GM21529 (cell line): ENCODE results near the gene SND1.
A peak's percentile ranks its signal among the peaks of the same experiment; 100 is the strongest.

Experiments used
- ATAC-seq: cut with Tn5 transposase; IDR thresholded peaks from one replicate; pipeline ENCODE4 v1.9.1; 2021; ENCODE audit not compliant: unreplicated experiment

Gene SND1

DNA sequence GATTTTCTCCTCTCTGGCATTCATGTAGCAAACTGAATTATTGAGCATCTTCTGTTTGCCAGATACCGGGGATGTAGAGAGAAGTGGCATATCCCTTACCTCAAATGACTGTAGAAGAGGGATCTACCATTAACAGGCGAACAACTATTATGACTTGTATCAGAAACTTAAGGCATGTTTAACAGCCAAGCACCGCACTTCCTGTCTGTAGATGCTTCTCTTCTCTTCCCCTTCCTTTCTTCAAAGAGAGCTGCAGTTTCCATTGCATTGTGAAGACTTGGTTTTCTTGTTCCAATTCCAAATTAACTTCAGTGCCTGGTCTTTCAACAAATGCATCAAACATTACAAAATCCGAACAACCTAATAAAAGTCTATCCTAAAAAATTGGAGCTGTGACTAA, 330.0 kb downstream of the SND1 start:
- no peak for ATAC-seq

DNA sequence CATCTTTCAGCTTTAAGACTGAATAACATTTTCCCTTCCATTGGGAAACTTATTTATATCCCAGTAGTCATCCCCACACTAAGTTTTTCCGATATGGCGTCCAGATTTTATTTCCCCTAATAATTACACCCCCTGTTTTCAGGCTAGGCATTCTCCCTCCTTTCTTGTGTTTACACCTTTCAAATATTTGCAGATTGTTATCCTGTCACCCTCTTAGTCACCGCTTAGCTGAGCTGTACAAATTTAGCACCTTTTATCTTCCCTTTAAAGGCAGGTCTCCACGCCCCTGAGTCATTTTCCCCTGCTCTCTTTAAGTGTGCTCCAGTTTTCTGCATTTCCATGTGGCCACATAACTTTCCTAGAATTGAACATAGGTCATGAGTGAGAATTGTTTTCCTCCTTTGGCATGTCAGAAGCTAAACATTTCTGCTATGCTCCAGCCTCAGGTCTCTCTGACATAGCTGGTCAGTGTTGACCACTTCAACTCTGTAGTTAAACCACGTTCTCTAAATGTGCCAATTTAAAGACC, 331.9 kb downstream of the SND1 start:
- ATAC-seq, result no peak

DNA sequence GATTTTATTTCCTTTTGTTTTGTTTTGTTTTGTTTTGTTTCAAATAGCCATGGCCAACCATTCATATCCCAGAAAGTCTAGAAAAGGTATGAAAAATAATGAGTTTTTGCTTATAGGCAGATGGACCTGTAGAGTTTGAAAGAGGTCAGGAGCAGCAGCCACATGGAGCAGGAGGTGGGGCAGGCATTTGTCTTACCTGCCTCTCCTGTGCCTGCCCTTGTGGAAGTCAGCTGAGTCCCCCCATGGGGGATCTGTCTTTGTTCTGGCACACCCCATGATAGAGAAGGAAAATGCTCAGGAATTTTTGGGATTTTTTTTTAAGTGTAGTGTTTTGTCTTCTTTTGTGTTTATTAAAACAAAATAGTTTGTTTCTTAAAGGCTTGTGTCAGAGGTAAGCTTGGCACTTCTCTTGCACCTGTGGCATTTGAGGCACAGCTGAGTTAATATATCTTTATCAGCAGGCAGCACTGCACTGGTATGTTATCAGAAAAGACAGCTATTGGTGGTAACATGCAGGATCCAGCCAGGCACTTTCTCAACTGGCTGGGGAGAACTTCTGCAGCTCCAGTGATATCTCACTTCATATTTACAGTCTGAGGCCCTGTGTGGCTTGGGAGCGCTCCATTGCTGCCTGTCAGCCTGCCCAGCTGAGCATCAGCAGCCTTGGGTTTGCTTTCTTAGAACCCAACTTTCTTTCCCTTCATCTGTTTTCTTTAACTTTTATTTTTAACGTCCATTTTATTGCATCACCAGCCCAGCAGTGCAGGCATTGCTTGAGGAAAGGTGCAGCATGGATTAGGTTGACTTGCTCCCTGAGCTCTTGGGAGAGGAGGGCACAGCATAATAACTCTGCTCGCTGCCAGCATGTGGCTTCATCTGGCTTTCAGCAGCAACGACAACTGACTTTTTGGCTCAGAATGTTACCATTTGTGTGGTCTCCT, 334.9 kb downstream of the SND1 start:
- ATAC-seq, result no peak

DNA sequence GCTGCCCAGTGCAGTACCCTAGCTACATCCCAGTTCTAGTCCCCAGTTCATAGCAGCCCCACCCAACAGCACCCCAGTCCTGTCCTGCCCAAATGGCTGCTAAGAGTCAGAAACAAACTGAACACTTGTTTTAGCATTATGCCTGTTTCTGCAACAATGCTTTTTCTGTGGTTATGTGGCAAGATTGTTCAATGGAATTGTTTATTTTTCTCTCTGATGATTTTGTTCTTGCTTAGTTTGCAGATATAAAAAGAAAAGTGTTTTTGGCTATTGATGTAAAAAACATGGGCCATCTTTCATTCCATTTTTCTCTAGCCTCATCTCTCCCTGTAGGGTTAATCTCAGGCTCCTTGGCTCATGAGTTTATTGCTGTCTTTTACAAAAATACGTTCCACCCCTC, 336.8 kb downstream of the SND1 start:
- no peak for ATAC-seq

DNA sequence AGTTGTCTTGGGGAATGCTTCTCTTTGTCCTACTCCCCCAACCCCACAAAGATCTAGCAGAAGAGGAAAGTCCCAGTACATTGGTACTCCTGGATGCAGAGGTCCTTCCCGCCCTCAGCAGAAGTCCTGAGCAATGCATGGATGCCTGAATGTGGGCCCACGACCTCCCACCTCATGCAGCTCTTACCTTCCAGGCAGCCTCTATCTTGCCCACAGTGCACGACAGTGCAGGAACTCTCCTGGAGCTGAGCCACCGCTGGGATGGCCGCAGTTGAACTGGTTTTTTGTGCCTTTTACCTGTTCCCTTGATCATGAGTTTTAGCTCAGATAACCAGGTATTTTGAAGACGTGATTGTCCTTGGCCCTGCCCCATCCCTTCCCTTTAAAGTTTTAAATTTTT, 341.3 kb downstream of the SND1 start:
- ATAC-seq, result no peak

DNA sequence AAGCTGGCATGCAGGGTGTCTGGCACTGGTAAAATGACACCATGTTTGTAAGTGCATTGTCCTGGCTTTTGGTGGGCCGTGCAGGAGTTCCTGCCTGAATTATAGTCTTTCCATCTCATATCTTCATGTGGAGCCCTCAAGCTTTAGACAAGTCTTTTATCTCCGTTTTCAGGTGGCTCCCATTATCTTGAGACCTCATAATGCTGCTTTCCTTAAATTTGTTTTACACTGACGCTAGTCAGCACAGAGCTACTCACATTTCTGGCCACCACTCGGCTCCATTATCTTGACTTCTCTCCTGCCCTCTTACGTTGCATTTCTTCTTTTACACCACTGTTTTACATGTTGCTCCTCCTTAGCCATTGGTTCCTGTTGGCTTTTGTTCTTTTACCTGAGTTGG, 342.0 kb downstream of the SND1 start:
- no peak for ATAC-seq

DNA sequence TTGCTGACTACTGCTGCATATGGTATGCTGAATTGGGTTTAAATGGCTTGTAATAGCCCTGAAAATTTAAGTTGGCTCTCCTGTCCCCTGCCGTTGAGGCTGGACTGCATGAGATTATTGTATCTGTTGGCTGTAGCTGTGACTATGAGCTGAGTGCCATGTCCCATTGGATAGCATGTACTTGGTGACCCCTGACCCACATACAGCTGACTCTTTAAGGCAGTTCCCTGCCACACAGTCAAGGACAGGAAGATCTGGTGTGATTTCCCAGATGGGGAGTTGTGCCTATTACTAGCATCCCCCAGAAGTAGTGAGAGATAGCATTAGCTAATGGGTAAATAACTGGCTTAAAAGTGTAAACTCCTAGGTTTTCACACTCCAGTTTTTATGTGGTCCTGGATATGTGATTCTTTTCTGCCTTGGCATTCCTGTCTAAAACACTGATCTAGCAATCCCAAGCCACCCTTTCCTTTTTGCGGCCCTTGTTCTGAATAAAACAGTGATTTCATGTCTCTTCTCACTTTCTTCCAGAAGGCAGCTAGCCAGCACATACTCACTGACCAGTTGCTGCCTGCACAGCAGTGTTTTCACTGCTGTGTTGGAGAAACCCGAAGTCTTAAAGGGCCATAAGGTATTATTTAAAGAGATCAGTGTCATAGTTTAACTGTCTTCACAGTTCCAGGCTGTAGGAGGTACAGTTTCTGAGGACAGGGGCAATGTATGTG, 343.3 kb downstream of the SND1 start:
- no peak for ATAC-seq

DNA sequence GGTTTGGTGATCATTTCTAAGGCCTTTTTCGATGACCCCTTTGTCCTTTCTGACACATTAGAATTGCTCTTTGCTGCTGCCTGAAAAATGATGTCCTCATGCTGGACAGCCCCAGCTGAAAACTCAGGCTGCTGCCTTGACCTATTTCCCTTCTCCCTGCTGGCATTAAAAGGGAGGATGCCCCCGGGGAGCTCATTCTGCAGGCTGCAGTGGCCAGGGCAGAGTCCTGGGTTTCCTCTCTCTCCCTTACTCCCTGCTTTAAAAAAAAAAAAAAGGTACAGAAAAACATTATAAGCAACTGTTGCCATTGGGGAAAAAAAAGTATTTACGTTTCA, 343.9 kb downstream of the SND1 start:
- no peak for ATAC-seq

DNA sequence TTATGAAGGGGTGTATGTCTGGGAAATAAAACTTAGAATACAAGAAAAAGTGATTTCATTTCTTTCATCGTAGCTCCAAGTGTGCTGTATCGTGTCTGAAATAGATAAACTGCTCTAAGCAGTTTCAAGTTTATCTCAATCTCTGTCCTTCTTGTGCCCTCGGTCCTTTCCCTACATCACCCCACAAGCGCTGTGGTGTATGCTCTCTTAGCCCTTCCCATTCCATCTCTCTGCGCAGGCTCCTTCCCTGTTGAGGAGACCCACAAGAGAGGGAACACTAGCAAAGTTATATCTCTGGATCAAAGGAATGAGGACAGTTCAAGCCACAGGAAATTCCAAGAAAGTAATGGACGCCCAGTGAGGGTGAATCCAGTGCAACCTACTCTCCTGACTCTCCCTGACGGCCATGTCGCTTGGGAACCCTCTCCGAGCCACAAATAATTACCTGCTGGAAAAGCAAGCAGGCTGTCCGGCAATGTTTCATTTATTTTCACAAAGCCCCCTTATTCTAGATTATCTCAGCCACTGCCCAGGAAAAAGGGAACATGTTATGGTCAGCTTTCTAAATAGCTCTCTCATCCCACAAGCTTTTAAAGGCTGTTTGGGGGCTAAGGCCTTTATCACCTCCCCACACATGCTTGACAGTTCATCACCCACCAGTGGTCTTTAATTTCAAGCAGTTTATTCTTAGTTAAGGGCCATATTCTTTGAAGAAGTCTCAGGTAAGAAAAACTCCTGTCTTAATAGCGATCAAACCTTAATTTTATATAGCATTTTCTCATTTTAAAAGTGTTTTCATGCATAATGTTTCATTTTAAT, 344.5 kb downstream of the SND1 start:
- ATAC-seq, result no peak

DNA sequence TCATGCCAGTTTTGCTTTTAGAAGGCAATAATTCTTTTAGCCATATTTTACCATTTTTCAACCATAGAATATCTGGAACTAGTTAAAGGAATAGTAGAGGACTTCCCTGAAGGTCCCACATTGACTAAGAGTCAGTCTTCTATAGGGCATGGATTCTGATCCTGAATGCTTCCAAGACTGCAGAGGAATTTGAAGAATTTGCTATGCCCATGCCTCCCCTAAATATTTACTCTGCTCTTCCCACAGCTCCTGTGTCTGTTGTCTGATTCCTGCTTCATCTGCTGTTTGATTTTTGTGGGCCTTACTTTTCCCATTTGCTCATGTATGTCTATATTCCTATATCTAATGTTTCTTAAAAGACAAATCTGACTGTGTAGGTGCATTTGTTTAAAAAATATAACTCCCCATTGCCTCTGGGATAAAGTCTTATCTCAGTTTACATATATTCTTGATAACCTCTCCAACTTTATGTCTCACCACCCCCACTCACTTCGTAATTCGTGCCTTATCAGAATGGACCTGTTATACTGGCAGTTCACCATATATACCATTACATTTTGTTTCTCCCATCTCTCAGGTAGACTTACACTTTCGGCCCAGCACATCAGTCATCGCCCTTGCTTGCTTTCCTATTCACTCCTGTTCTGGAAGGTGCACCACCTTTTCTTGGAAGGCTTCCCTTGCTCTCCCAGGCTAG, 345.4 kb downstream of the SND1 start:
- no peak for ATAC-seq

DNA sequence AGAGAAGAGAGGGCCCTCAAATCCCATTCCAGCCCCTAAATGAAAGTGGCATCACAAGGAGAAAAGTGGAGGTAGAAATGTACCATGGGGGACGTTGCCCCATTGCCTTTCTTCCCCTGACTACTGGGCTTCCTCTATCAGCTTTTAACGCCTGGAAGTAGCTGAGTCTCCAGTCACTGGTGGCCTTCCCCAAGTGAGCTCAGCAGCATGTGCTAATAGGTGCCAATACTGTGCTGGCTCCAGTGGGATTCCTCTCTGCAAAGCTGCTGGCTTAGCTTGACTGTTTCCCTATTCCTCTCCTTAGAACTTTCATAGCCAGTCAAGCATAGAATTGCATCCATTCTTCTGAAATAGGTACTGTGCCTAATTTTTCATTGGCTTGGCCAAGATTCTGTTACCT, 346.7 kb downstream of the SND1 start:
- no peak for ATAC-seq

DNA sequence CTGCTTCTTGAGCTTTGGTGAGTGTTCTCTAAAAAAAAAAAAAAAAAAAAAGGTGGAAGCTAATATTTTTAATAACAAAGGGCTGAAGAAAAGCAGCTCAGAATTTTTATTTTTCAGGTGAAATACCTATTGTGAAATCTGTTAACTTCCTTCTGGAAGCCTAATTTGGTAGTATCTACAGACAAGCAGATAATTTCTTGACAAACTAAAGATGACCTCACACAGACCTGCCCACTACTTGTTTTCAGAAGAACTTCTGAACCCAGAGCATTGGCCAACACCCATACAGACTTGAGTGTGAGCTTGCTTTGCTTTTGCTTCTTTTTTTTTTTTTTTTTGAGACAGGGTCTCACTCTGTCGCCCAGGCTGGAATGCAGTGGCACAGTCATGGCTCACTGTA, 348.1 kb downstream of the SND1 start:
- ATAC-seq, result no peak

DNA sequence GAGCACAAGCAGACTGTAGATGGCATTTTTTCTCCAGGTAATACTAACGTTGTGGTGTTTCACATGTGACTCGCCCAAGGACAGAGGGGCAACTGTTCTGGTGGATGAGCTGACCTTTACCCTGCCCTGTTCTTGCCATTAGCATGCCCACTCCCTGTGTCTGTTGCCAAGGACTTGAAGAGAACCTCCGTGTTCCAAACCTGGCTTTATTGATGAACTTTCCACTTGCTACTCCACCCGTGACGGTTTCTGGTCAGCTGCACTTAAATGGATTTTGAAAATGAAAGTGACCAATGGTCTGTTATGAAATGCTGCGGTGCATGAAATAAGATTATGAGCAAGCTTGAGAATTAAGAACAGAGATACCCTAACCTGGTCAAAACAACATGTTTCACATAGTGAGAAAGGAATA, 348.9 kb downstream of the SND1 start:
- peak; percentile 56 for ATAC-seq

DNA sequence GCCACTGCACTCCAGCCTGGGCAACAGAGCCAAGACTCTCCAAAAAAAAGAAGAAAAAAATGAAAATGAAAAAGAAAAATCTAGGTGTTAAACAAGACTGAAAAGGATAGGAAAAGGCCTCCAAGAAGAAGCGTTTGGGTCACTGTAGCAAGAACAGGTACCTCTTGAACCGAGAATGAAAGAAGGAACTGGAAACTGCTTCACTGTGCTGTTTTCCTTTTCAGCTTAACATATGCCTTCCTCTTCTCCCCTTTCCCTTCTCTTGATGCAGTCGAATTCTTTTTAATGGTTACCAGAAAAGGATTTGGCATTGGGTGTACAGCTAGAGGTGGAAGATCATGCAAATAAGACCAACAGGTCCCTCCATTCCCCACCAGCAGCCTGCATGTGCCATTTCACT, 351.2 kb downstream of the SND1 start:
- peak; percentile 66 for ATAC-seq

DNA sequence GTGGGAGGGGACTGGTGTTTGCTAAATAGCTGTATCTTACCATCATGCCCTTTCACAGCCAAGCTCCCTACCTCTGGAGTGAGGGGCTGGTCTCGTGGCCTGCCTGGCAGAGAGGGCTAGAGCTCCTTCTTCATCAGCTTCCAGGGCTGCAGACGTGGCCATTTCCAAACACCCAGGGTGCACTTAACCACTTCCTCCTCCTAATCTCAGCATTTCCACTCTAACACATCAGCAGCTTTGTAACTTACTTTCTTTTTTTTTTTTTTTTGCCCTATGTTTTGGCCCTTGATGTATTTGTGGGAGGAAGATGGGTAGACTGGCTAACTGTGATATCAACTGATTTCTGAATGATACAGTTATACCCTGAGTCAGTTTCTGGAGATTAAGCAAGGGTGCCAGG, 351.8 kb downstream of the SND1 start:
- ATAC-seq, result no peak

DNA sequence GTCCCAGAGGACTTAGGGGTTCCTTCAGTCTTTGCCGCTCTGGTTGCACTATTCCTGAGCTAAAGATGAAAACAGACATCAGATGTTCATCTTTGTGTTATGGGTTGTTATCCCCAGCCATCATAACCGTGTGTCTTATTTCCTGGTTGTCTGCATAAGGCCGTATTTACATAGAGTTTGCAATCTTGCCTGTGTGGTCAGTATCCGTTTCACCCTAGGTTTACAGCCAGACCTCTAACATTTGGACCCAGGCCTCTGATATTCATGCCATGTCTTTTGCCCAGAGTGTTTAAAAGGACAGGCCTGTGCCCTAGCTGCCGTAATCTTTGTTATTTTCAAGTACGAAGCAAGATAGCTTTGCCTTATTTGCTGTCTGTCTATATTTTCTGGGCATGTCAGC, 352.6 kb downstream of the SND1 start:
- no peak for ATAC-seq

DNA sequence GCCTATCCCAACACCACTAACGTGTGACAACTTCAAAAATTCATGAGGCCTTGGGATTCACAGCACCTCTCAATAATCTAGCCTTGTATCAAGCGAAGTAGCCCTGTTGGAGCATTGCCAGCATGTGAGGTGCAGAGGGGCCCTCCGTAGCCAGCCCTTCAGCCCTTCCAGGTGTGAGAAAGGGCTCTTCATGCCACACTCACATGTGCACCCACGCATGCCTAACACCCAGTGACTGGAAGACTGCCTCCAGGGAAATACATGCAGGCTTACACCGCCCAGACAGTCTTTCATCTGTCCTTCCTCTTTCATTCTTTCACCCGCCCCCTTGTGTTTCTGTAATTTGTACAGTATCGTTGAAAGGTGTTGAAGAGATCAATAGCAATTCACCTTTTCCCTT, 353.1 kb downstream of the SND1 start:
- ATAC-seq, result no peak

DNA sequence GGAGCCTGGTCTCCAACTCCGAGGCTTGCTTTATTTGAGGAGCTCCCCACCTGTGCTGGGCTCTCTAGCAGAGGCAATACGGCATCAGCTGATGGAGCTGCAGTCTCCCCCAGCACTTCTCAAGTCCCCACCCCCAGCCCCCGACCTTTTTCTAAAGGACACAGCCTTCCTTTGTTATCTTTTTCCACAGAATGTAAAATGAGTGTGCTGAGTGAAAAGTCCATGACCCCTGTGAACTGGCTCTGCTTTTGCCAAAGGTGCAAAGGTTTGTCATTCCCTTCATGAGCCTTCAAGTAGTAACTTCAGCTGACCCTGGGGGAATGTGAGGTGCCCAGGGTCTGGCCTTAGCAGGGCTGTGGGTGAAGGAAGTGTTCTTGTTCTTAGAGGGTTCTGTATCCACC, 353.8 kb downstream of the SND1 start:
- ATAC-seq, result no peak

DNA sequence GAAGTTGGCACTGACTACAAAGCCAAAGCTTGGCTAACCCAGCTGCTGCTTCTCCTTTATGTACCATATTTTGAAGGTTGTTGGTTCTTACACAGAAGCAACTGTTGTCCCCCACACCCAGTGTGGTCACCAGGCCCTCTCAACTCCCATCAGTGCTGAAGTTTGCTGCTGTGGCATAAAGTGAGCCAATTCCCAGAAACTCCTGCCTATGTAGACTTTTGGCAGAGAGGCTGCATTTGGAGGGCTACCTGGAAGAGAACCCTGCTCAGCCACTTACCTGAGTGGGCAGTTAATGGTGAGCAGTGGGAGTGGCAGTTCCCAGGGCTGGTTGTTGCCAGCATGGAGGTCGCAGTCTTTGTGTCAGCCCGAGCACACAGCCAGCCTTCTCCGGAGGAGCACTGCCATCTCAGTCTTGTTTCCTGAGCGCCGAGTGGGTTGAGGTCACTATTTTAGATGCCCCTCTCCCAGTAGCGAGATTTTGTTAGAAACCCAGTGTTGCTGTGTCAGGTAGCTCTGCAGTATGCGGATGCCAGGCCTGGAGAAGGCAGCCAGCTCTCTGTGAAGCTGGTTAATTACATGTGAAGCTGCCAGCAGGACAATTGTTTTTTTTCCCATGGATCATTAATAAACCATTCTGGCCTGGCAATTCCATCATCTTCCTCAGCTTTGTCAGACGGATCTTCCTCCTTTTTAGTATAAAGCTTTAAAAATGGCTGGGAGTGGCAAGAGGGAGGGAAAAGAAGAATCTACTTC, 354.7 kb downstream of the SND1 start:
- ATAC-seq, result no peak

DNA sequence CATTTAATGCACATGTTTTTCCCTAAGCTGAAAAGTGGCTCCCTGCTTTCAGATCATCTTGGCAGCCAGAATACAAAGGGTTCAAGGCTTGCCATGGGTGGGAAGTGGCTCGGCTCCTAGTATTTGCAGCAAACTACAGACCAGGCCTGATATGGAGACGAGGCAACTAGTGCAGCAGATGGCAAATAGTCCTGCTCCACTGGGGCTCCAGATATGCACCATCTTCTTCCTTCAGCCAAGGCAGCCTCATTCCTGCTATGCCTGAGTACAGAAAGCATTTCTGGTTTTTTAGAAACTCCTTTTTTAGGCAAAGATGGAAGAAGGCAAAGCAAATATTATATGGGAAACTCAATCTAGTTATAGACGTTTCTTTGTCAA, 355.3 kb downstream of the SND1 start:
- no peak for ATAC-seq
